ENCODE results near the gene OR2V2.

DNA sequence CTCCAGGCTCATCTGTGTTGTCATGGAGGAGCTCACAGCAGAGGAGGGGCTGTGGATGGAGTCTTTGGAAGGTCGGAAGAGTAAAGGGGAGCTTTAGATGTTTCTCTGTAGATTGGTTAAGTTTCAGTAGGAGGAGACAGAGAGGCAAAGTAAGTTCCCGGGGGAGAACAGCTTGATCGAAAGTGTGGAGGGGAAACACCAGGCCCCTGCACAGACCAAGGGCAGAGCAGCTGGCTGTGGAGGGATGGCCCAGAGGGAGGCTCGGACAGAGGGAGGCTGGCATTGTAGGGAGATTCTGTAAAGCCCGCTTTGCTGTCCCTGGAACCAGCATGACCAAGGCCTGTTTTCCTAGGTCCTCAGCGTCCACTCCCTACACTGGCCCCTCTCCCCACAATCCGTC is 5.3 kb upstream of the OR2V2 start:
- TF ChIP-seq, protein P1, sequence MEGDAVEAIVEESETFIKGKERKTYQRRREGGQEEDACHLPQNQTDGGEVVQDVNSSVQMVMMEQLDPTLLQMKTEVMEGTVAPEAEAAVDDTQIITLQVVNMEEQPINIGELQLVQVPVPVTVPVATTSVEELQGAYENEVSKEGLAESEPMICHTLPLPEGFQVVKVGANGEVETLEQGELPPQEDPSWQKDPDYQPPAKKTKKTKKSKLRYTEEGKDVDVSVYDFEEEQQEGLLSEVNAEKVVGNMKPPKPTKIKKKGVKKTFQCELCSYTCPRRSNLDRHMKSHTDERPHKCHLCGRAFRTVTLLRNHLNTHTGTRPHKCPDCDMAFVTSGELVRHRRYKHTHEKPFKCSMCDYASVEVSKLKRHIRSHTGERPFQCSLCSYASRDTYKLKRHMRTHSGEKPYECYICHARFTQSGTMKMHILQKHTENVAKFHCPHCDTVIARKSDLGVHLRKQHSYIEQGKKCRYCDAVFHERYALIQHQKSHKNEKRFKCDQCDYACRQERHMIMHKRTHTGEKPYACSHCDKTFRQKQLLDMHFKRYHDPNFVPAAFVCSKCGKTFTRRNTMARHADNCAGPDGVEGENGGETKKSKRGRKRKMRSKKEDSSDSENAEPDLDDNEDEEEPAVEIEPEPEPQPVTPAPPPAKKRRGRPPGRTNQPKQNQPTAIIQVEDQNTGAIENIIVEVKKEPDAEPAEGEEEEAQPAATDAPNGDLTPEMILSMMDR (IDR thresholded peaks at IDR 0.05) = no peak
- TF ChIP-seq EZH2 (IDR thresholded peaks at IDR 0.05; ENCODE audit: borderline replicate concordance, insufficient read depth, low read depth, low read length, poor library complexity, severe bottlenecking) = no peak

Measured in B cell (primary cell).